GM12873 (cell line): ENCODE results near the gene ELMO3.

Experiments used
- CTCF ChIP-seq: IDR thresholded peaks from 2 replicates; pipeline ENCODE4 v1.5.1; 2012; ENCODE audit warnings: low read depth, mild to moderate bottlenecking, moderate library complexity, low read length, control low read depth; ENCODE audit not compliant: insufficient read depth; ENCODE audit errors: missing control alignments

The ELMO3 gene

GRCh38 chr16:67191995-67192681 lies 6.8 kb upstream of the ELMO3 start, which contains the start of gene E2F4:
TSS of gene E2F4 (plus strand) at chr16:67192155. CDS start at chr16:67192228, 73 bp downstream.
- TF ChIP-seq CTCF = no peak

- no peak for TF ChIP-seq CTCF
Observed at GRCh38 chr16:67192781-67193361, 6.1 kb upstream of the ELMO3 start.

- no peak for TF ChIP-seq CTCF
Observed at GRCh38 chr16:67193536-67193935, 5.4 kb upstream of the ELMO3 start.

- TF ChIP-seq CTCF = no peak
Observed at GRCh38 chr16:67194260-67194659, 4.7 kb upstream of the ELMO3 start.

GRCh38 chr16:67195676-67196075 lies 3.3 kb upstream of the ELMO3 start:
- TF ChIP-seq CTCF = no peak

- no peak for TF ChIP-seq CTCF
Observed at GRCh38 chr16:67196881-67197280, 2.0 kb upstream of the ELMO3 start.

- no peak for TF ChIP-seq CTCF
Observed at GRCh38 chr16:67197704-67198103, 1.2 kb upstream of the ELMO3 start.
